Measurements from ENCODE around the gene SDK1.
"Not testable (repeated sequence)": the region's sequence is repeated elsewhere in the genome, so short reads cannot be mapped to it uniquely, and the experiment has no call there.

The SDK1 gene

DNA sequence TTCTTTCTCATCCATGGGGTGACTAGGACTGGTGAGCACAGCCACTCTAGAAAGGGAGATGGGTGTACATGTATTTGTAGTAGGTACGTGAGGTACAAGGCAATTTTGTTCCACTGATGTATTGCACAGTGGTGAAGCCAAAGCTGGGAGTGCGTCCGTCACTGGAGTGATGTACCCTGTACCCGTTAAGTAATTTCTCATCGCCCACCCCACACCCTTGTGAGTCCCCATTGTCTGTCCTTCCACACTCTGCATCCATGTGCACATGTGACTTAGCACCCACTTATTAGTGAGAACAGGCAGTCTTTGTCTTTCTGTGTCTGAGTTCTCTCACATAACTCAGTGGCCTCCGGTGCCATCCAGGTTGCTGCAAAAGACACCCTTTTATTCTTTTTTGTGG, 658.3 kb downstream of the SDK1 start:
- no peak overlapping the region for H3K27ac ChIP-seq
- TF ChIP-seq, protein P1, sequence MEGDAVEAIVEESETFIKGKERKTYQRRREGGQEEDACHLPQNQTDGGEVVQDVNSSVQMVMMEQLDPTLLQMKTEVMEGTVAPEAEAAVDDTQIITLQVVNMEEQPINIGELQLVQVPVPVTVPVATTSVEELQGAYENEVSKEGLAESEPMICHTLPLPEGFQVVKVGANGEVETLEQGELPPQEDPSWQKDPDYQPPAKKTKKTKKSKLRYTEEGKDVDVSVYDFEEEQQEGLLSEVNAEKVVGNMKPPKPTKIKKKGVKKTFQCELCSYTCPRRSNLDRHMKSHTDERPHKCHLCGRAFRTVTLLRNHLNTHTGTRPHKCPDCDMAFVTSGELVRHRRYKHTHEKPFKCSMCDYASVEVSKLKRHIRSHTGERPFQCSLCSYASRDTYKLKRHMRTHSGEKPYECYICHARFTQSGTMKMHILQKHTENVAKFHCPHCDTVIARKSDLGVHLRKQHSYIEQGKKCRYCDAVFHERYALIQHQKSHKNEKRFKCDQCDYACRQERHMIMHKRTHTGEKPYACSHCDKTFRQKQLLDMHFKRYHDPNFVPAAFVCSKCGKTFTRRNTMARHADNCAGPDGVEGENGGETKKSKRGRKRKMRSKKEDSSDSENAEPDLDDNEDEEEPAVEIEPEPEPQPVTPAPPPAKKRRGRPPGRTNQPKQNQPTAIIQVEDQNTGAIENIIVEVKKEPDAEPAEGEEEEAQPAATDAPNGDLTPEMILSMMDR (conservative IDR thresholded peaks at IDR 0.05): no peak
- TF ChIP-seq ZFX (IDR thresholded peaks at IDR 0.05): no peak

DNA sequence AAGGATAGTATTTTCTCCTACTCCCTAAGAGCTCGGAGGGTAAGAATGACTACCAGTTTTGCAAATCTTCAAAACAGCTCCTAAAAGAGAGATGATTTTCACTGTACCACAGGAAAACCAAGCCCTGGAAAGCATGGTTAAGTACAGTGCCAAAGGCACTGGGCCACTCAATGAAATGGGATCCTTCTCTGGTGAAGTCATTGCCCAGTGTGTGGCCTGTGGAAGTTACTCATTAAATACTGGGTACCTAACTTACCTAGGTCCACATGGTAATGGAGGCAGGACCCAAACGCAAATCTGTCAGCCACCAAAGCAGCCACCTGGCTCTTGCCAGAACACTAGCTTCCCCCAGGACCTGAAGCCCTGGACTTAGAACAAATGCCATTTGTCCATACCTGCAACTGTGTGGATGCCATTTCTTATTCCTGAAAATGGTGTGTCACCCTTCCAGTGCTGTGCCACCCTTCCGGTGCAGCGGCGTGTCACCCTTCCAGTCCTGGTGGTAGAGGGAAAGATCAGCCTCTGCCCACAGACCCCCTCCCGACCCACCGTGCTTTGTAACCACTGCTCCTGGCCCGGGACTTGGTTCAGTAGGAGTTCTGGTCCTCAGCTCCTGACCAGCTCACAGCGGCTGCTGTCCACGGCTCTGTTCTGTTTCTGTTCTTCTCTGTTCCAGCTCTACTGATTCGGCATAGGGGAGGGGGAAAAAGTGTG, 659.2 kb downstream of the SDK1 start:
- no peak overlapping the region for H3K27ac ChIP-seq
- TF ChIP-seq, protein P1 (conservative IDR thresholded peaks at IDR 0.05): no peak
- TF ChIP-seq ZFX (IDR thresholded peaks at IDR 0.05): no peak

- TF ChIP-seq, protein P1 (conservative IDR thresholded peaks at IDR 0.05): no peak
- TF ChIP-seq ZFX (IDR thresholded peaks at IDR 0.05): no peak
- no peak overlapping the region for H3K27ac ChIP-seq
Measured at GRCh38 chr7:3960942-3961341, 659.9 kb downstream of the SDK1 start.

DNA sequence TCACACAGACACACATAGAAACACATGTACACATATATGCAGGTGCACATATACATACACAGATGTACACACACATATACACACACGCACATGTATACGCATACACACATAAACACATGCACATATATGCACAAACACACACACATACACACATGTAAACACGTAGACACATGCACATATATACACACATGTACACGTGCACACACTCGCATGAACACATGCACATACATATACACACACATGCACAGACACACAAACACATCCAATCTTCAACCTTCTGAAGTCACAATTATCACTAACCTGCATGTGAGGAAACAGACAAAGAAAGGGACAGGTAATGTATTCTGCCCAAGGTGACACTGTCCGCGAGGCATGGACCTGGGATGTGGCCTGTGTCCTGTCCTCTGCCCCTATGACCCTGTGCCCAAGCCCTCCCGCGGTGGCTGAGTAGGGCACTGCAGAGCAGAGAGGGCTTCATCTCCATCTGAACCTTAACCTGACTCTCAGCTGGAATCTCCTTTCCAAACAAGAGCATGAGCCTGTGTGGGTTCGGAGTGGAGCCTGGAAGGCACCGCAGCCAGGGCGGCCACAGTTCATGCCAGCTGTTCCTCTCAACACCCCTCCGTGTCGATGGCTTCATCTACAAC, 660.9 kb downstream of the SDK1 start:
- TF ChIP-seq, protein P1 (conservative IDR thresholded peaks at IDR 0.05): no peak
- no peak for TF ChIP-seq ZFX (IDR thresholded peaks at IDR 0.05)
- H3K27ac ChIP-seq: no peak overlapping the region

GRCh38 chr7:3963768-3964167, 662.7 kb downstream of the SDK1 start:
- not testable (repeated sequence) for H3K27ac ChIP-seq

DNA sequence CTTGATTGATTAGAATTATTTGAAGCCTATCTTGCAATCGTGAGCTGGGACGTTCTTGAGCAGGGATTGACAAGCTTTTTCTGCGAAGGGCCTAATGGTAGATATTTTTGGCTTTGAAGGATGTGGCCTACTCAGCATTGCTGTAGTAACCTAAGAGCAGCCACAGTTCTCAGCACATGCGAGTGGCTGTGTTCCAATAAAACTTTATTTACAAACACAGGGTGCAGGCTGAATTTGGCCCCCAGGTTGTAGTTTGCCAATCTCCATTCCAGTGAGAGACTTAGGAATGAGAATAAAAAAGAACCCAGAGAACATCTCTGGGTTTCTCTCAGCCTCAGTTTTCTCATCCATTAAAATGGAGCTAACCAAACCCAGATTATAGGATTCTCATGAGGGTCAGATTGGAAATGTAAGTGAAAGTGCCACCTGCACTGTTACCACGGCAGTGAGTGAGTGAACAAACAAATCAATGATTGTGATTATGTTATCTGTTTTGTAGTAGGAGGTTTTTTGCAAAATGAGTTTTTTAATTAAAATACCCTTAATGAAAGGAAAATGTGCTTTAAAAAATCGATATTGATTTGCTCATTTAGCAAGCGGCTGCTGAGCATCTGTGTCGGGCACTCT, 664.0 kb downstream of the SDK1 start:
- H3K27ac ChIP-seq: no peak overlapping the region
- TF ChIP-seq ZFX (IDR thresholded peaks at IDR 0.05): no peak
- TF ChIP-seq, protein P1 (conservative IDR thresholded peaks at IDR 0.05): no peak

GRCh38 chr7:3965794-3966395, 664.8 kb downstream of the SDK1 start:
- TF ChIP-seq, protein P1 (conservative IDR thresholded peaks at IDR 0.05): no peak
- TF ChIP-seq ZFX (IDR thresholded peaks at IDR 0.05): no peak
- no peak overlapping the region for H3K27ac ChIP-seq
